A673 (cell line): ENCODE measurements around the gene DEUP1.

Experiments
- EZH2 ChIP-seq: fragments of 200-600 bp; sonication (generic); IDR thresholded peaks from 2 replicates; pipeline ENCODE4 v1.6.1; 2017; ENCODE audit warnings: borderline replicate concordance, low read depth, mild to moderate bottlenecking, mixed read lengths, antibody characterized with exemption, low read length; ENCODE audit not compliant: poor library complexity, severe bottlenecking
- TF ChIP-seq, protein P1 (sequence below): fragments of 300-800, 200-600 bp; sonication (generic); conservative IDR thresholded peaks from 2 replicates; pipeline ENCODE4 v1.5.1; 2017; ENCODE audit warnings: low read depth, mild to moderate bottlenecking, antibody characterized with exemption, low read length, moderate library complexity, mixed read lengths

DNA sequence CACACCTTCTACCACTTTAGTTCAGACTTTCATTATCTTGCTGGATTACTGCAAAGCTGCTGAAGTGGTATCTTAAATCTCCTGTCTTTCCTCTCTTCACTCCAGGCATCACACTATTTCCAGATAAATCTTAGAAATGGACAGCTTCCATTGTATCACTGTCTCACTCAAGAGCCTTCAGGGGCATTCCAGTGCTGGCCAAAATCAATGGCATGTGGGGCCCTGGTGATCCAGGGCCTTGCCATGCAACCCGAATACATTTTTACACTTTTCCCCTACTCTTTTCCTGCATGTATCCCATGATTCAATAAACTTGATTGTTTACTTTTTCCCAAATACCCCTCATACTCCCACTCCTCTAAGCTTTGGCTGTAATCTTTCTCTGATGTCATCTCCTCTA is 39.4 kb upstream of the DEUP1 start:
- TF ChIP-seq EZH2: no peak
- TF ChIP-seq, protein P1, sequence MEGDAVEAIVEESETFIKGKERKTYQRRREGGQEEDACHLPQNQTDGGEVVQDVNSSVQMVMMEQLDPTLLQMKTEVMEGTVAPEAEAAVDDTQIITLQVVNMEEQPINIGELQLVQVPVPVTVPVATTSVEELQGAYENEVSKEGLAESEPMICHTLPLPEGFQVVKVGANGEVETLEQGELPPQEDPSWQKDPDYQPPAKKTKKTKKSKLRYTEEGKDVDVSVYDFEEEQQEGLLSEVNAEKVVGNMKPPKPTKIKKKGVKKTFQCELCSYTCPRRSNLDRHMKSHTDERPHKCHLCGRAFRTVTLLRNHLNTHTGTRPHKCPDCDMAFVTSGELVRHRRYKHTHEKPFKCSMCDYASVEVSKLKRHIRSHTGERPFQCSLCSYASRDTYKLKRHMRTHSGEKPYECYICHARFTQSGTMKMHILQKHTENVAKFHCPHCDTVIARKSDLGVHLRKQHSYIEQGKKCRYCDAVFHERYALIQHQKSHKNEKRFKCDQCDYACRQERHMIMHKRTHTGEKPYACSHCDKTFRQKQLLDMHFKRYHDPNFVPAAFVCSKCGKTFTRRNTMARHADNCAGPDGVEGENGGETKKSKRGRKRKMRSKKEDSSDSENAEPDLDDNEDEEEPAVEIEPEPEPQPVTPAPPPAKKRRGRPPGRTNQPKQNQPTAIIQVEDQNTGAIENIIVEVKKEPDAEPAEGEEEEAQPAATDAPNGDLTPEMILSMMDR: no peak
